Activated CD8-positive, alpha-beta memory T cell treated with anti-CD3 and anti-CD28 coated beads, Interleukin-2, amount 50 U/mL, for 1 hour (primary cell): Measurements from ENCODE around the gene RNU4-1.
"Not testable (repeated sequence)": the region's sequence is repeated elsewhere in the genome, so short reads cannot be mapped to it uniquely, and the experiment has no call there.

Experiments
- DNase-seq: peaks from one replicate; pipeline ENCODE4 v3.0.0-alpha.2; 2020; ENCODE audit errors: extremely low read depth

The RNU4-1 gene

GRCh38 chr12:120292661-120293531, at the start of gene RNU4-1:
RNU4-1 (minus strand) TSS chr12:120293237.
- peak; percentile 73 for DNase-seq

GRCh38 chr12:120342175-120343038, 49.4 kb upstream of the RNU4-1 start:
- DNase-seq = no peak

GRCh38 chr12:120339256-120339655, 46.2 kb upstream of the RNU4-1 start:
- no peak for DNase-seq

GRCh38 chr12:120337730-120338129, 44.7 kb upstream of the RNU4-1 start:
- no peak for DNase-seq

GRCh38 chr12:120336392-120336791, 43.4 kb upstream of the RNU4-1 start:
- not testable (repeated sequence) for DNase-seq

- DNase-seq = not testable (repeated sequence)
These were observed 42.4 kb upstream of the RNU4-1 start for GRCh38 chr12:120335447-120335846.

GRCh38 chr12:120332523-120332922, 39.5 kb upstream of the RNU4-1 start:
- no peak for DNase-seq

GRCh38 chr12:120332041-120332440, 39.0 kb upstream of the RNU4-1 start:
- DNase-seq = no peak

- DNase-seq = no peak
These were observed 38.4 kb upstream of the RNU4-1 start for GRCh38 chr12:120331390-120331789.

GRCh38 chr12:120328228-120328627, 35.2 kb upstream of the RNU4-1 start:
- no peak for DNase-seq

GRCh38 chr12:120327593-120327992, 34.6 kb upstream of the RNU4-1 start, which contains the start of gene PLA2G1B:
PLA2G1B (minus strand) TSS chr12:120327779; CDS start chr12:120327753, 26 bp downstream.
- DNase-seq = no peak

- DNase-seq = no peak
These were observed 31.9 kb upstream of the RNU4-1 start for GRCh38 chr12:120324841-120325417.

GRCh38 chr12:120323772-120324171, 30.7 kb upstream of the RNU4-1 start:
- no peak for DNase-seq

GRCh38 chr12:120321382-120322202, 28.6 kb upstream of the RNU4-1 start:
- DNase-seq = no peak

GRCh38 chr12:120317224-120318105, 24.4 kb upstream of the RNU4-1 start:
- peak; percentile 99 for DNase-seq

GRCh38 chr12:120316798-120317223, 23.8 kb upstream of the RNU4-1 start:
- DNase-seq = no peak

- DNase-seq = no peak
These were observed 21.2 kb upstream of the RNU4-1 start for GRCh38 chr12:120314220-120314619.

- DNase-seq = peak; percentile 71
These were observed 9.2 kb upstream of the RNU4-1 start, which contains the start of gene SIRT4 for GRCh38 chr12:120301962-120302815. SIRT4 (plus strand) TSS chr12:120302321; CDS start chr12:120303562, 1,241 bp downstream.

- no peak for DNase-seq
These were observed 701 bp downstream of the RNU4-1 start for GRCh38 chr12:120292411-120292660.
